Measurements from ENCODE around the gene ABHD2. TPM values are rescaled to one million over a fixed set of nuclear protein-coding genes. Genes with fewer than 3 reads are reported as not detected.

The ABHD2 gene
- polyA plus RNA-seq, 3 donors: 30.8 to 67.1 (median 37.3) TPM

DNA sequence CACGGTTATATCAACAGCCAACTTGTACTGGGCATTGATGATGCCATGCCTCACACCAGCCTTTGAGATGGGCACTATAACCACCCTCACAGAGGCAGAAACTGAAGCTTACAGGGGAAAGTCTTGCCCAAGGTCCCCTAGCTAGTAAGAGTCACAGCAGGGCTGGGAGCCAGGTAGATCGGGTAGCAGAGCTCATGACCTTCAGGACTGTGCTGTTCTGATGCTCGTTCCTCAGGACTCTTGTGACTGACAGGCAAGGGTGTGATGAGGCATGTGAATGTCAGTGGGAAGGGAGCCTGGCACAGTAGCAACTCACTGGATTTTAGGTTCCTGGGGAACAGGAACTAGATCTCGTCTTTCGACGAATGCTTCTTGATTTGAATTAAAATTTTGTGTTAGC lies 67.4 kb downstream of the ABHD2 start:
- peaks cover 74 to 83% of the 10 kb centered on the region in 2 donors for H3K36me3 Mint-ChIP-seq
- H3K27ac ChIP-seq (ENCODE audit: low read depth in 1 of 2, low read length in 2 of 2): peak overlapping the region in 1 of 2 donors; percentile 36

DNA sequence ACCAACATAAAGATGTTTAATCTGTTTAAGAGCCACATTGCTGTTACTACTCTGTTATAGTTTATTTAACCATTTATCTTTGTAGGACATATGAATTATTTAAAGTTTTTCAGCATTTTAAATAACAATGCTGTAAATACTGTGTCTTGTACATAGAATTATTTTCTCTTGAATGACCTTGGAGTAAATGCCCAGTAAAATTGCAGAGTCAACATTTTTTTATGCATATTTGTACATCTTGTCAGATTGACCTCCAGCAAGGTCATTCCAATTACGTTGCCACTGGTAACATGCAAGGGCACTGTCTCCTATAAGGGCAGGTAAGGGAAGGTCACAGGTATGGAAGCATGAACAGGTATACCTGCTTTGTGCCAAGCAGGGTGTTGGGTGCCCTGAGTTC lies 68.8 kb downstream of the ABHD2 start:
- no peaks in the 10 kb centered on the region for H3K9me3 Mint-ChIP-seq
- peaks cover 24% of the 10 kb centered on the region for H3K79me2 ChIP-seq (ENCODE audit: insufficient read depth, low read length)
- no peak for TF ChIP-seq CTCF (IDR thresholded peaks at IDR 0.05)
- intact Hi-C loops (cut with micrococcal nuclease): no loop called here
- H3K36me3 Mint-ChIP-seq: peaks cover 76 to 83% of the 10 kb centered on the region in 2 donors
- H3K4me1 ChIP-seq (ENCODE audit: control insufficient read depth in 1 of 2, insufficient read depth in 2 of 2, low read length in 2 of 2): no peaks in the 10 kb centered on the region
- no peak overlapping the region for H3K27ac ChIP-seq (ENCODE audit: low read depth in 1 of 2, low read length in 2 of 2)
- no peak overlapping the region for H2AFZ ChIP-seq (ENCODE audit: insufficient read depth, low read depth, low read length, poor library complexity, severe bottlenecking)
- H3K4me3 Mint-ChIP-seq: no peak overlapping the region
- H3K4me3 ChIP-seq (replicated peaks in 1 of 3; ENCODE audit: low read depth in 2 of 3, low read length in 3 of 3): no peak overlapping the region
- no peaks in the 10 kb centered on the region for H3K9me3 ChIP-seq (replicated peaks in 1 of 2; ENCODE audit: control insufficient read depth in 1 of 2, insufficient read depth in 1 of 2, low read length in 2 of 2)
- WGBS (ENCODE audit: insufficient coverage): no CpG with 5 or more reads among the region's 1 CpG
- no peak overlapping the region for H3K4me2 ChIP-seq (replicated peaks; ENCODE audit: extremely low read depth, low read length, poor library complexity, severe bottlenecking)
- no peaks in the 10 kb centered on the region for H3K4me1 Mint-ChIP-seq
- H3K36me3 ChIP-seq (replicated peaks in 1 of 2; ENCODE audit: control insufficient read depth in 1 of 2, insufficient read depth in 2 of 2, low read length in 2 of 2): peaks cover 61 to 96% of the 10 kb centered on the region in 2 donors
- DNase-seq: no peak
- no peak overlapping the region for H3K9ac ChIP-seq (ENCODE audit: insufficient read depth, low read length, poor library complexity, severe bottlenecking)
- peaks cover 2% of the 10 kb centered on the region in 3 donors for H3K27me3 Mint-ChIP-seq (ENCODE audit: low read depth in 3 of 3)
- H3K27ac Mint-ChIP-seq: no peak overlapping the region
- H4K20me1 ChIP-seq (ENCODE audit: insufficient read depth, low read length): peaks cover 29% of the 10 kb centered on the region
- H3K27me3 ChIP-seq (ENCODE audit: control insufficient read depth in 2 of 2, insufficient read depth in 2 of 2, low read length in 2 of 2): no peaks in the 10 kb centered on the region

More for the DNA sequence above, 67.4 kb downstream of the ABHD2 start:
- TF ChIP-seq CTCF (IDR thresholded peaks at IDR 0.05): no peak
- DNase-seq: no peak
- peaks cover 32% of the 10 kb centered on the region for H4K20me1 ChIP-seq (ENCODE audit: insufficient read depth, low read length)
- Mint-ChIP-seq H3K27me3 (ENCODE audit: low read depth in 3 of 3) (peaks cover 2% of the 10 kb centered on the region in 3 donors), H3K9me3 (no peaks in the 10 kb centered on the region), H3K27ac (peak overlapping the region in 2 of 7 donors; percentile 57 to 61), H3K4me1 (peaks cover 4% of the 10 kb centered on the region), H3K4me3 (no peak overlapping the region)
- H3K36me3 ChIP-seq (replicated peaks in 1 of 2; ENCODE audit: control insufficient read depth in 1 of 2, insufficient read depth in 2 of 2, low read length in 2 of 2): peaks cover 66 to 92% of the 10 kb centered on the region in 2 donors
- H3K9me3 ChIP-seq (replicated peaks in 1 of 2; ENCODE audit: control insufficient read depth in 1 of 2, insufficient read depth in 1 of 2, low read length in 2 of 2): no peaks in the 10 kb centered on the region
- H2AFZ ChIP-seq (ENCODE audit: insufficient read depth, low read depth, low read length, poor library complexity, severe bottlenecking): no peak overlapping the region
- no peak overlapping the region for H3K4me2 ChIP-seq (replicated peaks; ENCODE audit: extremely low read depth, low read length, poor library complexity, severe bottlenecking)
- H3K27me3 ChIP-seq (ENCODE audit: control insufficient read depth in 2 of 2, insufficient read depth in 2 of 2, low read length in 2 of 2): no peaks in the 10 kb centered on the region
- intact Hi-C loops (cut with micrococcal nuclease): no loop called here
- 100% methylated on average over 3 of the region's 6 CpGs for WGBS (ENCODE audit: insufficient coverage)
- no peak overlapping the region for H3K4me3 ChIP-seq (replicated peaks in 1 of 3; ENCODE audit: low read depth in 2 of 3, low read length in 3 of 3)
- H3K79me2 ChIP-seq (ENCODE audit: insufficient read depth, low read length): peaks cover 25% of the 10 kb centered on the region
- H3K4me1 ChIP-seq (ENCODE audit: control insufficient read depth in 1 of 2, insufficient read depth in 2 of 2, low read length in 2 of 2): peaks cover 4 to 6% of the 10 kb centered on the region in 2 donors
- H3K9ac ChIP-seq (ENCODE audit: insufficient read depth, low read length, poor library complexity, severe bottlenecking): no peak overlapping the region
